Measurements from ENCODE around the gene SIM2. TPM values are rescaled to one million over a fixed set of nuclear protein-coding genes. Genes with fewer than 3 reads are reported as not detected.
"Not testable (repeated sequence)": the region's sequence is repeated elsewhere in the genome, so short reads cannot be mapped to it uniquely, and the experiment has no call there.

Gene SIM2
- total RNA-seq, 2 donors from 2014 or later, result not detected

DNA sequence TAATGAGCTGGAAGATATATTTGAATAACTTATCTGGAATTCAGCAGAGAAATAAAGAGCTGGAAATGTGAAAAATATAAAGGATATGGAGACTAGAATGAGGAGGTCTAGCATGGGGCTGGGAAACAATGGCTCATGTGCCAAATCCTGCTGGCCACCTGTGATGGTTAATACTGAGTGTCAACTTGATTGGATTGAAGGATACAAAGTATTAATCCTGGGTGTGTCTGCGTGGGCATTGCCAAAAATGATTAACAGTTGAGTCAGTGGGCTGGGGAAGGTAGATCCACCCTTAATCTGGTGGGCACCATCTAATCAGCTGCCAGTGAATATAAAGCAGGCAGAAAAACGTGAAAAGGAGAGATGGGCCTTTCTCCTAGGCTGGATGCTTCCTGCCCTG, 26.6 kb upstream of the SIM2 start:
- H3K4me3 Mint-ChIP-seq, result not testable (repeated sequence)

DNA sequence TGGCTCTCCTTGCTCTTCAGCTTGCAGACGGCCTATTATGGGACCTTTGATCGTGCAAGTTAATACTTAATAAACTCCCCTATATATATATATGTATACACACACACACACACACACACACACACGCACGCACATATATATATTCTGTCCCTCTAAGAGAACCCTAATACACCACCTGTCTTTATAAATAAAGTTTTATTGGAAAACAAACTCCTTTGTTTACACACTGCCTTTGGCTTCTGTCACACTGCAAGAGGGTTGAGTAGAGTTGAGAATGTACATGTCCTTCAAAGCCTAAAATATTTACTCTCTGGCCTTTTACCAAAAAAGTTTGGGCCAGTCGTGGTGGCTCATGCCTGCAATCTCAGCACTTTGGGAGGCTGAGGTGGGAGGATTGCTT, 26.2 kb upstream of the SIM2 start:
- ATAC-seq (no peak), DNase-seq (no peak)
- Mint-ChIP-seq H3K36me3 (ENCODE audit: low read depth) (peaks cover 4% of the 10 kb centered on the region), H3K4me1 (no peaks in the 10 kb centered on the region), H3K27ac (no peak overlapping the region), H3K27me3 (peaks cover 42% of the 10 kb centered on the region), H3K4me3 (no peak overlapping the region)
- peaks cover 2% of the 10 kb centered on the region for H3K9me3 ChIP-seq (ENCODE audit: control insufficient read depth, low read length, poor library complexity, severe bottlenecking)

More for the DNA sequence above, 26.6 kb upstream of the SIM2 start:
- H3K27ac Mint-ChIP-seq; H3K4me1 Mint-ChIP-seq; H3K9me3 ChIP-seq (ENCODE audit: control insufficient read depth, low read length, poor library complexity, severe bottlenecking); H3K36me3 Mint-ChIP-seq (ENCODE audit: low read depth); ATAC-seq; DNase-seq: not testable (repeated sequence)
- peaks cover 45% of the 10 kb centered on the region for H3K27me3 Mint-ChIP-seq

DNA sequence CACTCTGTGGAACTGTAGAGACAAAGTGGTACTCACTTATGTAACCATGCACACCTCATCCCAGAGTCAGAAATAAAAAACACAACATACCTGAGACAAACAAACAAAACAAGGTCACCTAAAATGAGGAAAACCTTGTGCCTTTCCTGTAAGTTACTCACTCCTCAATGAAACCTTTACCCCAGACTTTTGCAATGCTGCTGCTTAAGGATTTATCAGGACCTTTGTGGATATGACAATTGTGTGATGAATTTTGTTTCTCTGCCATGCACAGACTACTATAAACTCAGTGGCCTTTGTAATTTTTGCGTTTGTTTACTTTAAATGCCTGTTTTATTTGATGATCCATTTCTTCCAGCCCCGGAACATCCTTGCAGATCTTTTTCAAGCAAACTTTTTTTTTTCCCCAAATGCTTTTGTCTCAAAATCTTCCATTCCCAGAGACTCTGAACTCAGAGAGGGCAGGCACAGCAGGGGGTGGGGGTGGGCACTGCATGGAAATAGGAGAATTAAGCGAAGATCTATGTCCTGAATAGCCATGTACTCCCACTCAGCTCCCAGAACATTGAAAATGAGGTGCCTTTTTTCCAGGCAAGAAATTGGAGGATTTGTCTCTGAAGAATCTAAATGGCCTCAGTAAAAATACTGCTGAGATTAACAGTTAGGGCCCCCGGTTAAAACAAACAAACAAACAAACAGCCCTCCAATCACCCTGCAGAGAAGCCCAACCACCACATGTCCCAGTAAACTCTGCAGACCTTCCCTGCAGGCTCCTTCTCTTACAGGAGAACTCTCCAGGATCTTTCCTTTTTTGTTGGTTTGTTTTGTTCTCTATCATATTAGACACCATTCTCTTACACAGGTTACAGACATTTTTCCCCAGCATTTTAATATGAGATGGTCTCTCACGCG, 22.6 kb upstream of the SIM2 start:
- Mint-ChIP-seq H3K27me3 (peaks cover 26% of the 10 kb centered on the region), H3K36me3 (ENCODE audit: low read depth) (peaks cover 3% of the 10 kb centered on the region), H3K4me3 (no peak overlapping the region), H3K4me1 (no peaks in the 10 kb centered on the region), H3K27ac (no peak overlapping the region)
- DNase-seq (no peak), ATAC-seq (no peak)
- peaks cover 2% of the 10 kb centered on the region for H3K9me3 ChIP-seq (ENCODE audit: control insufficient read depth, low read length, poor library complexity, severe bottlenecking)

DNA sequence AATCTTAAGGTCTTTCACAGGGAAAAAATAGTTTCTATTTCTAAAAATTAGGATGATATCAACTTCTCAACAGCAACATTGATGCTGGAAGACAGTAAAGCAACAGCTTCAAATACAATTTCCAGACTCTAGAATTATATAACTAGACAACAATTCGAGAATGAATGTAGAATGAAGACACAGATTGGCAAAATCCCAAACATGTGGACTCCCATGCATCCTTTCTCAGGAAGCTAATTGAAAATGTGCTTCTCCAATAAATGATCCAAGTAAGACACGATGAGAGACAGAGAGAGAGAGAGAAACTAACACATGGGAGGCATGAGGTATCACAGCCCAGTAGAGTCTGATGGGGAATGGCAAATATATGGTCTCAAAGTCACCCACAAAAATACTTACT, 21.5 kb upstream of the SIM2 start:
- Mint-ChIP-seq H3K4me1 (no peaks in the 10 kb centered on the region), H3K36me3 (ENCODE audit: low read depth) (peaks cover 3% of the 10 kb centered on the region), H3K4me3 (no peak overlapping the region), H3K27ac (no peak overlapping the region), H3K27me3 (peaks cover 21% of the 10 kb centered on the region)
- no peaks in the 10 kb centered on the region for H3K9me3 ChIP-seq (ENCODE audit: control insufficient read depth, low read length, poor library complexity, severe bottlenecking)
- no peak for ATAC-seq
- no peak for DNase-seq

DNA sequence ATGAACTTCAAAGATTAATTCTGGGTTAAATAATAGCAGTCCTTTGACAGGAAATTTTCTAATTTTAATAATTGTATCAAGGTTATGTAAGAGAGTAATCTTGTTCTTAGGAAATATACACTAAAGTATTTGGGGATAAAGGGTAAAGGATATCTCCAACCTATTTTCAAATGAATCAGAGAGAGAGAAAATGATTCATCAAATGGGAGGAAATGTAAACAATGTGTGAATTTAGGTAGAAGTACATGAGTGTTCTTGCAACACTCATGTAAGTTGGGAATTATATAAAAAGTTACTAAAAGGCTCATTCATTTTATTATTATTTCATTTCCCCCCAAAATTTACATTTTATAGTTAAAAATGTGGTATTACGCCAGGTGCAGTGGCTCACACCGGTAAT, 20.4 kb upstream of the SIM2 start:
- Mint-ChIP-seq H3K27ac (no peak overlapping the region), H3K4me1 (no peaks in the 10 kb centered on the region), H3K36me3 (ENCODE audit: low read depth) (peaks cover 3% of the 10 kb centered on the region), H3K27me3 (peaks cover 27% of the 10 kb centered on the region), H3K4me3 (no peak overlapping the region)
- ATAC-seq (no peak), DNase-seq (no peak)
- no peaks in the 10 kb centered on the region for H3K9me3 ChIP-seq (ENCODE audit: control insufficient read depth, low read length, poor library complexity, severe bottlenecking)

DNA sequence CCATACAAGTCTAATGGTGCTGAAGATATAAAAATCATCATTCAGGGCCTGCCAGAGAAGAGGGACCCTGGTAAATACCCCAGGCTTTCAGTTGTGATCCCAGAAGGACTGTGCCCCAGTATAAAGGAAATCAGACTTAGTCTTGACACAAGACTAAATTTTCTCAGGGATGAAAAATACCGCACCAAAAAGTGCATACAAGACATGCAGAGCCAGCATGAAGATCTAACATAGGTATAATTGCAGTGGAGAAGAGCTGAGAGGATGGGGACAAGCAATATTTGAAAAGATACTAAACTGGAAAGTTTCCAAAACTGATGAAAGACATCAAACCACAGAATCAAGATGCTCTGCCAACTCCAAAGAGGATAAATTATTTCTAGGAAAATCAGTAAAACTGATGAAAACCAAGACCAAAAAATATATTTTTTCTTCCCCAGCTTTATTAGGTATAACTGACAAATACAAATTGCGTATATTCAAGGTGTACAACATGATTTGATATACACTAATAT, 17.7 kb upstream of the SIM2 start:
- H3K27ac Mint-ChIP-seq, result no peak overlapping the region
- ATAC-seq (no peak), DNase-seq (no peak)
- H3K9me3 ChIP-seq (ENCODE audit: control insufficient read depth, low read length, poor library complexity, severe bottlenecking), result no peaks in the 10 kb centered on the region
- peaks cover 3% of the 10 kb centered on the region for H3K36me3 Mint-ChIP-seq (ENCODE audit: low read depth)
- H3K4me3 Mint-ChIP-seq, result no peak overlapping the region
- H3K4me1 Mint-ChIP-seq, result no peaks in the 10 kb centered on the region
- peaks cover 43% of the 10 kb centered on the region for H3K27me3 Mint-ChIP-seq

DNA sequence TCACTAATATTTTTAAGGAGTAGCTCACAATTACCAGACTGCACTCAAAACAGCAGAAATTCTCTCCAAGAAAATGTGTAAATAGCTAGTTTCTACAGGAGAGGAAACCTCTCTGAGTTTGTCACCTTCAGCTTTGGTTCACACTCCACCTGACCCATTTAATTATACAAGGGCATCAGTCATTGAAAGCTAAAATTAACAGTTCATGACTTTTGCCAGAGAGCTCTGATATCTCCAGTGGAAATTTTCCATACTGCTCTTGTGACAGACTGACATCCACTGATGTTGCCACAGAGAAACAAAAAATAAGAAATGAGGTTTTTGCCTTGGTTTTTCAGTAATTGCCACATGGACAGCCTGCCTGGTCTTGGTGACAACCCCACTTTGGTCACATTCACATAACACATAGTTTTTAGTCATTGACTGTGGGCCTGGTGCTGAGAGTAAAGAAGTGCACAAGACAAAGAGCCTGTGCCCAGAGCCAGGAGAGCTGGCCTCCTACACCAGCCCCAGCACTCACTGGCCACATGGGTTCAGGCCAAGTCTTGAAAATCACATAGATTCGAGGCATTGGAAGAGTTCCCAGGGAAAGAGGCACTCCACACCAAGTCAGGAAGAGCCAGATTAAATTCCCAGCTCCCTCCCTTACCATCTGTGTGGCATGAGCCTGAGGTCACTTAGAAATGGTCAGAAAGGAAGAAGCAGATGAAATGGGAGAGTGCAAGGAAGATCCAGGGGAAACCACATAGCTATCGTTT, 13.8 kb upstream of the SIM2 start:
- H3K27me3 Mint-ChIP-seq, result peaks cover 58% of the 10 kb centered on the region

DNA sequence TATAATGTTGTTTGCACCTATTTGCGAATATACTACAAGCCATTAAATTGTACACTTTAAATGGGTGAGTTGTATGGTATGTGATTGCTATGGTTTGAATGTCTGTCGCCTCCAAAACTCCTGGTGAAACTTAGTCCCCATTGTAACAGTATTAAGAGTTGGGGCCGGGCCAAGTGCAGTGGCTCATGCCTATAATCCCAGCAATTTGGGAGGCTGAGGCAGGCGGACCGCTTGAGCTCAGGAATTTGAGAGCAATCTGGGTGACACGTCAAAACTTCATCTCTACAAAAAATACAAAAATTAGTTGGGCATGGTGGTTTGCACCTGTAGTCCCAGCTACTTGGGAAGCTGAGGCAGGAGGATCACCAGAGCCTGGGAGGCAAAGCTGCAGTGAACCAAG, 12.0 kb upstream of the SIM2 start:
- no peak for DNase-seq
- H3K4me1 Mint-ChIP-seq, result no peaks in the 10 kb centered on the region
- H3K27me3 Mint-ChIP-seq, result peaks cover 76% of the 10 kb centered on the region
- H3K27ac Mint-ChIP-seq, result no peak overlapping the region
- ATAC-seq, result no peak
- H3K9me3 ChIP-seq (ENCODE audit: control insufficient read depth, low read length, poor library complexity, severe bottlenecking), result no peaks in the 10 kb centered on the region
- H3K36me3 Mint-ChIP-seq (ENCODE audit: low read depth), result no peaks in the 10 kb centered on the region
- no peak overlapping the region for H3K4me3 Mint-ChIP-seq

More for the DNA sequence above, 13.8 kb upstream of the SIM2 start:
- no peak for DNase-seq
- no peaks in the 10 kb centered on the region for H3K36me3 Mint-ChIP-seq (ENCODE audit: low read depth)
- H3K27ac Mint-ChIP-seq, result no peak overlapping the region
- no peak overlapping the region for H3K4me3 Mint-ChIP-seq
- no peaks in the 10 kb centered on the region for H3K4me1 Mint-ChIP-seq
- ATAC-seq, result no peak
- H3K9me3 ChIP-seq (ENCODE audit: control insufficient read depth, low read length, poor library complexity, severe bottlenecking), result no peaks in the 10 kb centered on the region

DNA sequence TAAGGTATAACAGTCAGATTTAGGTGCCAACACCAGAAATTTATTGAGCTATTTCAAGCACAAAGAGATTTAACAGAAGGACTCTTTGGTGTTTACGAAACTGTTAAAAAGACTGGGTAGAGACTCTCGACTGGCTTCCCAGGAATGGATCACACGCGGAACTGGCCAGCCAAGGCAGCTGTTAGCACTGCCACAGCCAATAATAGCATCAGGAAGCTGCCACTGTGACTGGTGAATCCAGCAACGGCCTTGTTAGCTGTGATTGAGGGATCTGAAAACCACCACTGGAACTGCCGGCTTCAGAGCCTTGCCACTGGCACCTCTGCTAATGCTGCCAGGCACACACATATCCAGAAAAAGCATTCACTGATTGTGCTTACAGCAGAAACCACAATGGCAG, 10.6 kb upstream of the SIM2 start:
- H3K27me3 Mint-ChIP-seq, result peaks cover 82% of the 10 kb centered on the region
- no peaks in the 10 kb centered on the region for H3K36me3 Mint-ChIP-seq (ENCODE audit: low read depth)
- H3K9me3 ChIP-seq (ENCODE audit: control insufficient read depth, low read length, poor library complexity, severe bottlenecking), result no peaks in the 10 kb centered on the region
- H3K4me3 Mint-ChIP-seq, result no peak overlapping the region
- H3K27ac Mint-ChIP-seq, result no peak overlapping the region
- ATAC-seq (no peak), DNase-seq (no peak)
- no peaks in the 10 kb centered on the region for H3K4me1 Mint-ChIP-seq

DNA sequence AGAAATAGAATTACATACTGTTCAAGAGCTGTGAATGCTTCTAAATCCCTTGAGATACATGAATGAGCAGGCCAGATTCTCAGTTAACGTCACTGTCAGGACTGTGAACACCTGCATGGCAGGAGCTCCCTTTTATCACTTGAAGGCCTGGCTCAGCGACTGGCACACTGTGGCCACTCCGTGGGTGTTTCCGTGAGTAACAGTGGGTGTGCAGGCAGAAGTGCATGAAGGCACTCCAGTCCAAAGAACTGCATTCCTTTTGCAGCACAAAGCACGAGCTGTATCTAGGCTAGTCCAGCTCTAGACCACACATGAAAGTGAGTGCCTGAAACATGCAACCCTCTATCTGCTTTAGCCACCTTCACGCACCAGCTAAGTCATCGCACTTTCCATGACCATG, 9.6 kb upstream of the SIM2 start:
- H3K36me3 Mint-ChIP-seq (ENCODE audit: low read depth), result peaks cover 2% of the 10 kb centered on the region
- ATAC-seq, result no peak
- H3K9me3 ChIP-seq (ENCODE audit: control insufficient read depth, low read length, poor library complexity, severe bottlenecking), result no peaks in the 10 kb centered on the region
- peaks cover 2% of the 10 kb centered on the region for H3K4me1 Mint-ChIP-seq
- DNase-seq, result no peak
- H3K4me3 Mint-ChIP-seq, result no peak overlapping the region
- H3K27me3 Mint-ChIP-seq, result peaks cover 86% of the 10 kb centered on the region
- no peak overlapping the region for H3K27ac Mint-ChIP-seq

DNA sequence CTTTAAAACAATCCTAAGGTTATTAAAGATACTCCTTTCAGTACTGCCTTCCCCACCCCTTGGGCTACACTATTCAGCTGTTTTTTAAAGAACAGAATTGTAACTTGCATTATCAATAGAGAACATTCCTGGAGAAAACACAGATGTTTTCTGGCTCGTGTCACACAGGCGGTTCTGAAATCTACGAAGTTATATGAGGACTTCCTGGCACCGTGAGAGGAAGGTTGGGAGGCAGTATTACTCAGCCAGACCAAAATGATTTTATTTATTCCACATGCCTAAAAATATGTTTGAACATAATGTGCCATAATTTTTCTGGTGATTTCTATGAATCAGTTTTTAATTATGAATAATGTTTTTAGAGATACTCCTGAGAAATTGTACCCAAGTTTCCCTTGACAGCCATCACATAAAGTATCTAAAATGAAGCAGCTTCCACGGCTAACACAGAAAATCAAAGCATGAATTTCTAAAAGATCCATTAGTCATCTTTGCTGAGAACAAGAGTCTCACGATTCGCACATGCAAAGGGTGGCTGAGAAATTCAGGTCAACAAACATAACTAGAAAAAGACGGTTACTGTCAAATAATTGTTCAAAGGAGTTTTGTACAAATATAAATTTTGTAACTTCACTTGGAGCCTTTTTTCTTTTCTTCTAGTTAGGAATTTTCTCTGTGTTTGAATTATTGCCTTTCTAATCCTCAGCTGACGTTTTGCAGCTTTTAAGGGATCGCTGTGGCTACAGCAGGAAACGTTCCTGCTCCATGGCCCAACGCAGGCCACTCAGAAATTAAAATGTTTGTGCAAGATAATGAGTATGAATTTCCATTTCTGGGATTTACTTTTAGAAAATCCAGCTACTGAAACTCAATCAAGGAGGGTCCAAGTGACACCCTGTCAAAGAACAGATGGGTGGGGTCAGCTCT, 8.0 kb upstream of the SIM2 start:
- Mint-ChIP-seq H3K36me3 (ENCODE audit: low read depth) (peaks cover 2% of the 10 kb centered on the region), H3K27me3 (peaks cover 87% of the 10 kb centered on the region), H3K27ac (no peak overlapping the region), H3K4me3 (no peak overlapping the region), H3K4me1 (peaks cover 4% of the 10 kb centered on the region)
- ATAC-seq (no peak), DNase-seq (no peak)
- H3K9me3 ChIP-seq (ENCODE audit: control insufficient read depth, low read length, poor library complexity, severe bottlenecking), result no peaks in the 10 kb centered on the region

DNA sequence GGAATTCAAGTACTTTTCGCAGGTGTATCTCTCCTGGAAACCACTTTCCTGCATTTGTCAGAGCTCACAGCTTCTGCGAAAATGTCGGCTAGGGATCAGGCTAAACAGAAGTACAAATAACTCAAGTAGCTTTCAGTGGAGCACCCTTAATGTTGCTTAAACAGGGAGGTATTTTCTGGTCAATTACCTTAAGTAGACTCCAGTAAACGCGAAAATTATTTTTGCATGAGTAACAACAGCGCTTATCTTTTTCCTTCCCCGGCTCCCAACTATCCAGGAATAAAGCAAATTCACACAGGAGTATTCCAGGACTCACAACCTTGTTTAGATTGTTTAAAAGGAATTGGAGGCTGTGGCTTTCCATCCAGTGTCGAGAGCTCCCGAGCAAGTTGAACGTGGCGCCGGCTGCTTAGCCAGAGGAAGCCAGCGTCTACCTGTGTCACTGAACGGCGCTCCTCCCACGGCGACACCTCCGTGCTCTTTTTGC, 7.3 kb upstream of the SIM2 start:
- H3K4me3 Mint-ChIP-seq, result no peak overlapping the region
- peaks cover 2% of the 10 kb centered on the region for H3K36me3 Mint-ChIP-seq (ENCODE audit: low read depth)
- peaks cover 90% of the 10 kb centered on the region for H3K27me3 Mint-ChIP-seq
- H3K9me3 ChIP-seq (ENCODE audit: control insufficient read depth, low read length, poor library complexity, severe bottlenecking), result no peaks in the 10 kb centered on the region
- ATAC-seq (no peak), DNase-seq (no peak)
- peaks cover 4% of the 10 kb centered on the region for H3K4me1 Mint-ChIP-seq
- H3K27ac Mint-ChIP-seq, result no peak overlapping the region

All from T-helper 17 cell (primary cell).